Body of pancreas (tissue), 4 donors: ENCODE data around the gene ATF6.

ENCODE experiments used
- CTCF ChIP-seq, 7 experiments: fragments of 450-650 bp in 4 of 7; fragments of 200-600 bp in 3 of 7; sonication (generic) in 3 of 7; IDR thresholded peaks; one replicate each; pipeline ENCODE4 v1.5.1; 2016 to 2019; ENCODE audit warnings: antibody characterized with exemption in 7 of 7
- POLR2A ChIP-seq, 3 donors: fragments of 450-650 bp; IDR thresholded peaks; one replicate each; pipeline ENCODE4 v1.6.1; 2016; ENCODE audit warnings: antibody characterized with exemption in 3 of 3, mild to moderate bottlenecking in 2 of 3

- TF ChIP-seq CTCF (IDR thresholded peaks at IDR 0.05) (no peak), POLR2A (IDR thresholded peaks at IDR 0.05) (no peak)
Observed at GRCh38 chr1:161954466-161954865, 188.3 kb downstream of the ATF6 start.
